WERI-Rb-1 (cell line): Measurements from ENCODE around the gene NEUROG1.
"Not testable (repeated sequence)": the region's sequence is repeated elsewhere in the genome, so short reads cannot be mapped to it uniquely, and the experiment has no call there.

Experiments
- DNase-seq: peaks from one replicate; pipeline ENCODE4 v3.0.0-alpha.2; 2020
- H3K27ac ChIP-seq: fragments of 250-450 bp; sonication (Bioruptor Pico); 2 replicates; pipeline ENCODE4 v1.5.1; 2020; ENCODE audit warnings: mild to moderate bottlenecking, moderate library complexity
- H3K27me3 ChIP-seq: fragments of 250-450 bp; sonication (Bioruptor Pico); 2 replicates; pipeline ENCODE4 v1.5.1; 2021; ENCODE audit warnings: mild to moderate bottlenecking, low read depth, moderate library complexity; ENCODE audit not compliant: insufficient read depth, severe bottlenecking
- H3K36me3 ChIP-seq: fragments of 250-450 bp; sonication (Bioruptor Pico); 2 replicates; pipeline ENCODE4 v1.5.1; 2020; ENCODE audit warnings: mild to moderate bottlenecking, moderate library complexity
- H3K4me3 ChIP-seq: 2 replicates; pipeline ENCODE4 v1.5.1; 2011; ENCODE audit warnings: low read depth, mild to moderate bottlenecking, control low read depth, low read length
- H3K9me3 ChIP-seq: fragments of 250-450 bp; sonication (Bioruptor Pico); 2 replicates; pipeline ENCODE4 v1.5.1; 2021; ENCODE audit warnings: mild to moderate bottlenecking, moderate library complexity; ENCODE audit not compliant: severe bottlenecking
- CTCF ChIP-seq: IDR thresholded peaks from 2 replicates; pipeline ENCODE4 v1.5.1; 2011; ENCODE audit warnings: low read depth, mild to moderate bottlenecking, control low read depth, inconsistent platforms, low read length

The NEUROG1 gene

GRCh38 chr5:135534609-135535419, 950 bp downstream of the NEUROG1 start:
- Histone ChIP-seq H3K27me3 (no peaks in the 10 kb centered on the region), H3K36me3 (no peaks in the 10 kb centered on the region), H3K4me3 (no peak overlapping the region), H3K27ac (no peak overlapping the region), H3K9me3 (peaks cover 4% of the 10 kb centered on the region)
- DNase-seq, result no peak
- TF ChIP-seq CTCF, result no peak

- Histone ChIP-seq H3K9me3 (peaks cover 4% of the 10 kb centered on the region), H3K36me3 (no peaks in the 10 kb centered on the region), H3K4me3 (no peak overlapping the region), H3K27ac (peak overlapping the region; percentile 4; the same call in 1 of the 2 replicates), H3K27me3 (no peaks in the 10 kb centered on the region)
- TF ChIP-seq CTCF, result no peak
- peak; percentile 34 for DNase-seq
Measured at GRCh38 chr5:135533794-135534193, 2.0 kb downstream of the NEUROG1 start.

GRCh38 chr5:135533334-135533733, 2.4 kb downstream of the NEUROG1 start:
- Histone ChIP-seq H3K36me3 (no peaks in the 10 kb centered on the region), H3K27ac (no peak overlapping the region), H3K9me3 (peaks cover 4% of the 10 kb centered on the region), H3K4me3 (no peak overlapping the region), H3K27me3 (no peaks in the 10 kb centered on the region)
- peak; percentile 27 for DNase-seq
- no peak for TF ChIP-seq CTCF

- H3K36me3 ChIP-seq, H3K4me3 ChIP-seq, H3K27ac ChIP-seq, DNase-seq, H3K9me3 ChIP-seq, H3K27me3 ChIP-seq: not testable (repeated sequence)
Measured at GRCh38 chr5:135529576-135529975, 6.2 kb downstream of the NEUROG1 start.

GRCh38 chr5:135526924-135527323, 8.8 kb downstream of the NEUROG1 start:
- Histone ChIP-seq H3K36me3 (no peaks in the 10 kb centered on the region), H3K27ac (no peak overlapping the region), H3K9me3 (peaks cover 11% of the 10 kb centered on the region), H3K27me3 (no peaks in the 10 kb centered on the region), H3K4me3 (no peak overlapping the region)
- no peak for TF ChIP-seq CTCF
- DNase-seq, result no peak

GRCh38 chr5:135521964-135522363, 13.8 kb downstream of the NEUROG1 start:
- peaks cover 11% of the 10 kb centered on the region for H3K9me3 ChIP-seq
- H3K4me3 ChIP-seq, result no peak overlapping the region
- no peaks in the 10 kb centered on the region for H3K36me3 ChIP-seq
- DNase-seq, result no peak
- TF ChIP-seq CTCF, result no peak
- no peak overlapping the region for H3K27ac ChIP-seq
- no peaks in the 10 kb centered on the region for H3K27me3 ChIP-seq
